GM12878 (cell line): Measurements from ENCODE around the gene CACNA1I. TPM values are rescaled to one million over a fixed set of nuclear protein-coding genes. Genes with fewer than 3 reads are reported as not detected.

Source experiments
- ATAC-seq: fragments of 200-7000 bp; cut with Tn5 transposase; 3 replicates; pipeline ENCODE4 v1.9.1; 2020; ENCODE audit warnings: mild to moderate bottlenecking, moderate library complexity
- BruUV-seq: library from RNA; stranded (reverse); fragments of 400-500 nt; replicated peaks from 2 replicates; lab custom pipeline; 2021; lab: Mats Ljungman, UMichigan
- CTCF ChIA-PET: fragments of 300-600 bp; sonication (Branson Sonifier 250); formaldehyde crosslinking; extraction: SDS; loops from one replicate; lab custom pipeline; 2021; ENCODE audit warnings: inconsistent platforms; lab: Yijun Ruan, JAX
- POLR2A ChIA-PET: fragments of 350-600 bp; formaldehyde crosslinking; extraction: SDS; loops from one replicate; lab custom pipeline; 2021; ENCODE audit warnings: inconsistent platforms; lab: Charles Lee
- RAD21 ChIA-PET: fragments of 300-600 bp; sonication (Branson Sonifier 250); formaldehyde crosslinking; loops from one replicate; lab custom pipeline; 2023; ENCODE audit warnings: antibody characterized with exemption; ENCODE audit not compliant: unreplicated experiment; lab: Charles Lee
- SMC1A ChIA-PET: fragments of 300-600 bp; sonication (Branson Sonifier 250); formaldehyde crosslinking; loops from one replicate; lab custom pipeline; 2023; ENCODE audit not compliant: unreplicated experiment, uncharacterized antibody; lab: Charles Lee
- DNase-seq: peaks from one replicate; pipeline ENCODE4 v3.0.0-alpha.2; 2011; ENCODE audit warnings: low read depth, low spot score
- FAIRE-seq: peaks from 3 replicates; lab custom pipeline; 2011; peaks lifted over from hg19 to GRCh38; lab: Jason Lieb, UNC
- H2AFZ ChIP-seq: 2 replicates; pipeline ENCODE4 v1.6.0; 2011; ENCODE audit warnings: low read depth, low read length, control low read depth; ENCODE audit not compliant: control insufficient read depth
- H3K27ac ChIP-seq: 2 replicates; pipeline ENCODE4 v1.5.1; 2011; ENCODE audit warnings: control low read depth; ENCODE audit not compliant: control insufficient read depth, insufficient read depth
- H3K27me3 ChIP-seq, 2 experiments: replicated peaks in 1 of 2; 2 replicates each; pipeline versions ENCODE4 v1.6.0 to v1.6.1; 2011; ENCODE audit warnings: low read length in 1 of 2; ENCODE audit not compliant: control insufficient read depth in 2 of 2, insufficient read depth in 2 of 2
- H3K36me3 ChIP-seq, 2 experiments: 2 replicates each; pipeline ENCODE4 v1.5.1; 2011; ENCODE audit warnings: low read length in 1 of 2; ENCODE audit not compliant: control insufficient read depth in 2 of 2, insufficient read depth in 2 of 2
- H3K4me1 ChIP-seq: 2 replicates; pipeline ENCODE4 v1.6.1; 2011; ENCODE audit warnings: mild to moderate bottlenecking, low read length, moderate library complexity, mixed read lengths; ENCODE audit not compliant: control insufficient read depth, insufficient read depth
- H3K4me2 ChIP-seq: 2 replicates; pipeline ENCODE4 v1.6.0; 2011; ENCODE audit warnings: control low read depth; ENCODE audit not compliant: control insufficient read depth, insufficient read depth
- H3K4me3 ChIP-seq: fragments of 200-600 bp; sonication (generic); 2 replicates; pipeline ENCODE4 v1.5.1; 2016
- H3K79me2 ChIP-seq: 2 replicates; pipeline ENCODE4 v1.6.0; 2011; ENCODE audit warnings: low read length; ENCODE audit not compliant: control insufficient read depth, insufficient read depth
- H3K9ac ChIP-seq: 2 replicates; pipeline ENCODE4 v1.8.0; 2011; ENCODE audit warnings: low read length, control low read depth, mixed read lengths; ENCODE audit not compliant: control insufficient read depth, insufficient read depth
- H3K9me3 ChIP-seq: replicated peaks from 3 replicates; pipeline ENCODE4 v1.5.1; 2011; ENCODE audit warnings: mild to moderate bottlenecking, low read length; ENCODE audit not compliant: control insufficient read depth, insufficient read depth
- H4K20me1 ChIP-seq: 2 replicates; pipeline ENCODE4 v1.6.0; 2011; ENCODE audit not compliant: control insufficient read depth, insufficient read depth
- BHLHE40 ChIP-seq, 2 experiments: fragments of 450-650 bp in 1 of 2; IDR thresholded peaks; 2 replicates each; pipeline ENCODE4 v1.6.1; 2011 to 2017; ENCODE audit warnings: low read depth in 2 of 2, borderline replicate concordance in 1 of 2, improper control_type of control experiment in 1 of 2, low read length in 1 of 2, mild to moderate bottlenecking in 1 of 2
- CHD4 ChIP-seq: fragments of 200-600 bp; sonication (generic); IDR thresholded peaks from 2 replicates; pipeline ENCODE4 v1.6.1; 2016; ENCODE audit warnings: mild to moderate bottlenecking
- JUND ChIP-seq: IDR thresholded peaks from 2 replicates; pipeline ENCODE4 v1.6.1; 2012; ENCODE audit warnings: low read depth, mild to moderate bottlenecking, low read length, improper control_type of control experiment, moderate library complexity
- MYB ChIP-seq: fragments of 150-350 bp; IDR thresholded peaks from 2 replicates; pipeline ENCODE4 v1.6.1; 2014; ENCODE audit warnings: mild to moderate bottlenecking, low read depth, low read length, borderline replicate concordance
- NR2C2 ChIP-seq: IDR thresholded peaks from 2 replicates; pipeline ENCODE4 v1.6.1; 2011; ENCODE audit warnings: borderline replicate concordance, low read depth; ENCODE audit not compliant: control insufficient read depth, insufficient read length
- SIN3A ChIP-seq: IDR thresholded peaks from 2 replicates; pipeline ENCODE4 v1.6.1; 2012; ENCODE audit warnings: low read depth, low read length, improper control_type of control experiment
- SREBF1 ChIP-seq: IDR thresholded peaks from 2 replicates; pipeline ENCODE4 v1.6.1; 2012; ENCODE audit warnings: mild to moderate bottlenecking, low read length
- WGBS: methylation state at CpG from one replicate; pipeline ENCODE4 v1.1.6; 2016; ENCODE audit warnings: low lambda C conversion rate; ENCODE audit not compliant: insufficient replicate concordance, insufficient coverage; ENCODE audit errors: missing lambda C conversion rate; 5-methylcytosine and 5-hydroxymethylcytosine counted together
- in situ Hi-C: fragments of 300-500 bp; cut with MboI; formaldehyde crosslinking; loops from 9 replicates; pipeline ENCODE4 v1.14.3; 2018; ENCODE audit warnings: mixed read lengths
- intact Hi-C: fragments of 100-400 bp; cut with micrococcal nuclease; formaldehyde crosslinking; loops from one replicate; pipeline ENCODE4 v1.14.2; 2022; ENCODE audit not compliant: unreplicated experiment
- polyA plus RNA-seq, 11 experiments: library from polyadenylated mRNA; depleted of rRNA in 4 of 11; unstranded in 6 of 11; stranded (reverse) in 5 of 11; fragments of >200 nt; fragmentation: Nextera tagmentation in 4 of 11; fragmentation: Illumina TruSeq in 1 of 11; extraction: Ambion mirVana in 4 of 11; extraction: Trizol in 1 of 11; gene quantifications; 1 replicate in 1 of 11; 2 replicates in 10 of 11; pipeline versions ENCODE4 v1.2.1 to v1.2.3, GENCODE V29; 2011 to 2016; ENCODE audit warnings: inconsistent platforms in 2 of 11, missing spikeins in 2 of 11, low read depth in 1 of 11
- total RNA-seq, 4 experiments: library from RNA; depleted of rRNA in 3 of 4; stranded (reverse); fragments of >200 nt in 3 of 4; fragmentation: Illumina TruSeq in 1 of 4; extraction: Trizol in 1 of 4; gene quantifications; 2 replicates each; pipeline versions ENCODE4 v1.2.1 to v1.2.3, GENCODE V29; 2013 to 2021
- TF ChIP-seq, protein P1 (sequence below): fragments of 450-650 bp; formaldehyde crosslinking; IDR thresholded peaks from 2 replicates; pipeline ENCODE4 v1.5.0; 2022; ENCODE audit warnings: mild to moderate bottlenecking, missing genetic modification characterization

CACNA1I gene
- total and polyA plus RNA-seq, 10 of the 15 experiments (the other 5 are each of a cell fraction or from before 2014, with no cell fraction given): 0.01 to 0.03 TPM; not detected in 8

- FAIRE-seq (no peak), DNase-seq (no peak), ATAC-seq (no peak)
- in situ Hi-C loops (no loop called here), intact Hi-C loops (no loop called here)
- Histone ChIP-seq H3K4me2 (no peak overlapping the region), H4K20me1 (no peaks in the 10 kb centered on the region), H3K27me3 (peaks cover 0 to 2% of the 10 kb centered on the region in 2 experiments; a peak in 2 of 4 replicates), H3K27ac (no peak overlapping the region), H3K9ac (no peak overlapping the region), H3K36me3 (no peaks in the 10 kb centered on the region), H3K9me3 (no peaks in the 10 kb centered on the region), H3K4me1 (no peaks in the 10 kb centered on the region), H2AFZ (no peak overlapping the region), H3K79me2 (no peaks in the 10 kb centered on the region)
- ChIA-PET RAD21 (interaction anchor here (1.0 kb wide), 1 partner anchor 344 kb away, joined by 3 read pairs; no protein-coding TSS in a partner anchor), POLR2A (no interaction called here), CTCF (no interaction called here), SMC1A (no interaction called here)
- 30% methylated on average over 9 of the region's 9 CpGs for WGBS
- BruUV-seq: no TSS peak
- TF ChIP-seq SIN3A: no peak
- TF ChIP-seq, protein P1, sequence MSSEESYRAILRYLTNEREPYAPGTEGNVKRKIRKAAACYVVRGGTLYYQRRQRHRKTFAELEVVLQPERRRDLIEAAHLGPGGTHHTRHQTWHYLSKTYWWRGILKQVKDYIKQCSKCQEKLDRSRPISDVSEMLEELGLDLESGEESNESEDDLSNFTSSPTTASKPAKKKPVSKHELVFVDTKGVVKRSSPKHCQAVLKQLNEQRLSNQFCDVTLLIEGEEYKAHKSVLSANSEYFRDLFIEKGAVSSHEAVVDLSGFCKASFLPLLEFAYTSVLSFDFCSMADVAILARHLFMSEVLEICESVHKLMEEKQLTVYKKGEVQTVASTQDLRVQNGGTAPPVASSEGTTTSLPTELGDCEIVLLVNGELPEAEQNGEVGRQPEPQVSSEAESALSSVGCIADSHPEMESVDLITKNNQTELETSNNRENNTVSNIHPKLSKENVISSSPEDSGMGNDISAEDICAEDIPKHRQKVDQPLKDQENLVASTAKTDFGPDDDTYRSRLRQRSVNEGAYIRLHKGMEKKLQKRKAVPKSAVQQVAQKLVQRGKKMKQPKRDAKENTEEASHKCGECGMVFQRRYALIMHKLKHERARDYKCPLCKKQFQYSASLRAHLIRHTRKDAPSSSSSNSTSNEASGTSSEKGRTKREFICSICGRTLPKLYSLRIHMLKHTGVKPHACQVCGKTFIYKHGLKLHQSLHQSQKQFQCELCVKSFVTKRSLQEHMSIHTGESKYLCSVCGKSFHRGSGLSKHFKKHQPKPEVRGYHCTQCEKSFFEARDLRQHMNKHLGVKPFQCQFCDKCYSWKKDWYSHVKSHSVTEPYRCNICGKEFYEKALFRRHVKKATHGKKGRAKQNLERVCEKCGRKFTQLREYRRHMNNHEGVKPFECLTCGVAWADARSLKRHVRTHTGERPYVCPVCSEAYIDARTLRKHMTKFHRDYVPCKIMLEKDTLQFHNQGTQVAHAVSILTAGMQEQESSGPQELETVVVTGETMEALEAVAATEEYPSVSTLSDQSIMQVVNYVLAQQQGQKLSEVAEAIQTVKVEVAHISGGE (CRISPR knock-in tag): no peak
- no peak for TF ChIP-seq CHD4
- TF ChIP-seq BHLHE40 (IDR thresholded peaks at IDR 0.05; ENCODE audit: borderline replicate concordance in 1 of 2, low read depth in 2 of 2, low read length in 1 of 2): no peak
- no peak for TF ChIP-seq NR2C2
- TF ChIP-seq MYB: no peak
- TF ChIP-seq JUND: no peak
- no peak for TF ChIP-seq SREBF1
- TF ChIP-seq, all 136 proteins: peak for 0
- H3K4me3 ChIP-seq: no peak overlapping the region
Measured at GRCh38 chr22:39680486-39680885, 109.9 kb downstream of the CACNA1I start.
